SW 1271 (cell line): ENCODE results near the gene HOXA3.

ENCODE experiments used
- DNase-seq, 2 experiments: peaks; one replicate each; lab custom pipeline; 2025; lab: John Stamatoyannopoulos, UW

The HOXA3 gene

DNA sequence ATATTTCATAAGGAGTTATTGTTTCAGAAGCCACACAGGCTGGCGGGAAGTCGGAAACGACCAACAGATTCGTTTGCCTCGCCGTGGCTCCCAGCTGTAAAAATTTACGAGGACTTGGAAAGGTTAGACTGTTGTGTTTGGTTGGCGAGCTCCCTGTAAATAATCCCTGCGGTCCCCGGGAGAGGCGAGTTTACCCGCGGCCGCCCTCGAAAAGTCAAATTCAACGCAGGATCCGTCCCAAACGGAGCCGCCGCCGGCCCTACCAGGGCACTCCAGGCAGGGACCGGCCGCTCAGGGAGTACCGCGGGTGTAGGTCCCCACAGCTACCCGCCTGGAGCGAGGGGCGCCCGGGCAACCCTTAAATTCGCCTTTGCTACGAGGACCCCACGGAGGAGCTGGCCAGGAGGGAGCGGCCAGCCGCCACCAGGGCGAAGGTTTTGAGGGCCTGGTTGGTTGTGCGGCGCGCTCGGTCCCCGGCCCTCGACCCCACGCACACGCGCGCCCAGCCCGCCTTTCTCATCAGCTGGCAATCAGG is 13.7 kb upstream of the HOXA3 start:
- no peak for DNase-seq

DNA sequence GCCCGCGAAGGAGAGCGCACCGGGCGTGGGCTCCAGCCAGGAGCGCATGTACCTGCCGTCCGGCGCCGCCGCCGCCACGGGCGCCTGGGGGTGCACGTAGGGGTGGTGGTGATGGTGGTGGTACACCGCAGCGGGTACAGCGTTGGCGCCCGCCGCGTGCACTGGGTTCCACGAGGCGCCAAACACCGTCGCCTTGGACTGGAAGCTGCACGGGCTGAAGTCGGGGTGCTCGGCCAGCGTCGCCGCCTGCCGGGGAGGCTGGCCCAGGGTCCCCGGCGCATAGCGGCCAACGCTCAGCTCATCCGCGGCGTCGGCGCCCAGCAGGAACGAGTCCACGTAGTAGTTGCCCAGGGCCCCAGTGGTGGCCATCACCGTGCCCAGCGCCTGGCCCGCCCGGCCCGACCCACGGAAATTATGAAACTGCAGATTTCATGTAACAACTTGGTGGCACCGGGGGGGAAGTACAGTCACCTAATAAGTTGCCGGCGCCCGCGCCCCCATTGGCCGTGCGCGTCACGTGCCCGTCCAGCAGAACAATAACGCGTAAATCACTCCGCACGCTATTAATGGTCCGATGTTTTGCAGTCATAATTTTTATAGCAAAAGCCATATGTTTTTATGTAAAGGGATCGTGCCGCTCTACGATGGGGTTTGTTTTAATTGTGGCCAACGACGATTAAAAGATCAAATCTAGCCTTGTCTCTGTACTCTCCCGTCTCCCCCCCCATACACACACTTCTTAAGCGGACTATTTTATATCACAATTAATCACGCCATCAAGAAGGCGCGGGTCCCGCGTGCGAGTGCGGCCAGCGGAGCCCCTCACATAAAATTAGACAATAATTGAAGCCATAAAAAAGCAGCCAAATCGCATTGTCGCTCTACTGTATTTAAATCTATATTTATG is 13.0 kb upstream of the HOXA3 start, which contains the start of gene HOXA9:
Gene HOXA9 (minus strand): TSS at position 449 of the 907 bp plus-strand sequence. CDS start 80 bp downstream, at position 369.
- no peak for DNase-seq

DNA sequence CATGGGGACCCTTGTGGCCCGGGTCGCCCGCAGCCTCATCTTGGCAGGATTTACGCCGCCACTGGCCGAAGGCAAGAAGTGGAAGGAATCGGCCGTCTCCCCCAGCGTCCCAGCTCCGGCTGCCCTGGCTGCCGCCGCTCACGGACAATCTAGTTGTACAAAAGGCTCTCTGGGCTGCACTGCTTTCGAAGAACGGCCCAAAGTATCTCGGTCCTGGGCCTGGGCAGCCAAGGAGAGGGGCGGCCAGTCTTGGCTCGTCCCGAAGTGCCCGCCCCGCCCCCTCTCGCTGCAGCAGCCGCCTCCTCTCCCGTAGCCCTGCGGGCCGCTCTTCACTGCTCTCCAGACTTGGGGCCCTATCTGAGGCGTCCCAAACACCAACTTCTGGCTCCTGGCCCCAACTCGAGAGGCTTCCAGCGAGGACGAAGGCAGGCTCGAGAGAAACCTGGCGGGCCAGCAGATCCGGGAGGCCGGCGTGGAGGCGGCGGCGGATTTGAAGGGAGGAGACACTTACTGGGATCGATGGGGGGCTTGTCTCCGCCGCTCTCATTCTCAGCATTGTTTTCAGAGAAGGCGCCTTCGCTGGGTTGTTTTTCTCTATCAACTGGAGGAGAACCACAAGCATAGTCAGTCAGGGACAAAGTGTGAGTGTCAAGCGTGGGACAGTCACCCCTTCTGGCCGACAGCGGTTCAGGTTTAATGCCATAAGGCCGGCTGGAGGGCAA is 12.1 kb upstream of the HOXA3 start:
- DNase-seq, result no peak

DNA sequence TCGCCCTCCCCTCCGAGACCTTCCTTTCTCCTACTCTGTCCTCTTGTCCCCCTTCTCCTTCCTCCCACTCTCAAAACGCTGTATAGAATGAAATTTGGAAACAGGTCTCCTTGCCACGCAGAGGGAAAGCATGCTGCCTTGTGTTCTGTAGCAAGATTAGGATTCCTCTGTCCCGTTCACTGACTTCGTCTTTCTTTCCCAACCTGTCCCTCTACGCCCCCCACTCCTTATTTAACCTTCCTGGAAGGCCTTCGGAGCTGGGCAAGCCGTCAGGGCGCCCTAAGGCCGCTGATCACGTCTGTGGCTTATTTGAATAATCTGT is 11.6 kb upstream of the HOXA3 start:
- DNase-seq, result no peak

DNA sequence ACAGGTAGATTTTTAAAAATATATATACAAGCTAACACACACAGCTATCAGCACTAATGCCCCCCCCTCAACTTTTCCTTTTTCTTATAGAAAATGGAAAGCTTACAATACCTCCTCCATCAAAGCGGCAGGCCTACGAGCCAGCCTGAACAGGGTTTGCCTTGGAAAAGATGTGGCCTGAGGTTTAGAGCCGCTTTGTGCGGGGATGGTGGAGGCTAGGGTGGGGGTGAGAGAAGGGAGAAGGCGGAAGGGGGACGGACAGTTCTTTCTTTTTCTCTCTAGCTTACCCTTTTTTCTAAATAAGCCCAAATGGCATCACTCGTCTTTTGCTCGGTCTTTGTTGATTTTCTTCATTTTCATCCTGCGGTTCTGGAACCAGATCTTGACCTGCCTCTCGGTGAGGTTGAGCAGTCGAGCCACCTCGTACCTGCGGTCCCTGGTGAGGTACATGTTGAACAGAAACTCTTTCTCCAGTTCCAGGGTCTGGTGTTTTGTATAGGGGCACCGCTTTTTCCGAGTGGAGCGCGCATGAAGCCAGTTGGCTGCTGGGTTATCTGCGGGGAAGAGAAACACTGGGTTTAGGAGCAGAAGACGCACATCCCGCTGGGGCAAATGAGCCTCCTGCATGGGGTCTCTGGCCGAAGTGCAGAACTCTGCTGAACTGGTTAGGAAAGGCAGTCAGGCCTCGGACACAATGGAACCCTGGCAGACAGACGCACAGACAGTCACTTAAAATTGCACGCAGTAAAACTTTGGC is 11.1 kb upstream of the HOXA3 start:
- no peak for DNase-seq

DNA sequence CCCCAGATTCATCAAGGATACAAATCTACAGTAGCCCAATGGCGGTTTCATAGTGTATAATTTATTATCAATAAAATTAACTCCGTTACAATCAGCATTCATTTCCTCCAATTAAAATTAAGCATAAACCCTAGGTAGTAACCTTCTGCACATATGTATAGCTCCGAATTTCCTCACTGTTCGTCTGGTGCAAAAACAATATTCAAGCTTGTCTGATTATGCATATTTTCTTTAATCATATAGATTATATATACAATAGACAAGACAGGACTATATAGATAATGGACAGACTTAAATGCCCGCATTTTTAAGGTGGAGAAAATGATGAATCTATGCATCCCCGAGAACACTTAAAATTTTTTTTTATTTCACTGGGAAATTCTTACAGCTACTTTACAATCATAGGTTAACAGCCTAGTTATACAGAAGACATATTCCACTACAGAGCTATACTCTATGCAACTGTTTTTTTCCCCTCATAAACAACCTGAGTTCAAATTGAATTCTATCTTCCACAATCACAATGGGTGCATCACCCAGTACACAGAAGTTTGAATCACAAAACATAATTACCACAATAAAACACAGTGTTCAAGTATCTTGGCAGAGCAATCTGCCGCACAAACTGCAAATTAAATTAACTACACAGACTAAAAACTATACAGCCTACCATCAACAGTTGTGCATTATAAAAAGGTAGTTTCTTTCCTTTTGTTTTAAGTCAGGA is 10.3 kb upstream of the HOXA3 start:
- DNase-seq, result no peak

DNA sequence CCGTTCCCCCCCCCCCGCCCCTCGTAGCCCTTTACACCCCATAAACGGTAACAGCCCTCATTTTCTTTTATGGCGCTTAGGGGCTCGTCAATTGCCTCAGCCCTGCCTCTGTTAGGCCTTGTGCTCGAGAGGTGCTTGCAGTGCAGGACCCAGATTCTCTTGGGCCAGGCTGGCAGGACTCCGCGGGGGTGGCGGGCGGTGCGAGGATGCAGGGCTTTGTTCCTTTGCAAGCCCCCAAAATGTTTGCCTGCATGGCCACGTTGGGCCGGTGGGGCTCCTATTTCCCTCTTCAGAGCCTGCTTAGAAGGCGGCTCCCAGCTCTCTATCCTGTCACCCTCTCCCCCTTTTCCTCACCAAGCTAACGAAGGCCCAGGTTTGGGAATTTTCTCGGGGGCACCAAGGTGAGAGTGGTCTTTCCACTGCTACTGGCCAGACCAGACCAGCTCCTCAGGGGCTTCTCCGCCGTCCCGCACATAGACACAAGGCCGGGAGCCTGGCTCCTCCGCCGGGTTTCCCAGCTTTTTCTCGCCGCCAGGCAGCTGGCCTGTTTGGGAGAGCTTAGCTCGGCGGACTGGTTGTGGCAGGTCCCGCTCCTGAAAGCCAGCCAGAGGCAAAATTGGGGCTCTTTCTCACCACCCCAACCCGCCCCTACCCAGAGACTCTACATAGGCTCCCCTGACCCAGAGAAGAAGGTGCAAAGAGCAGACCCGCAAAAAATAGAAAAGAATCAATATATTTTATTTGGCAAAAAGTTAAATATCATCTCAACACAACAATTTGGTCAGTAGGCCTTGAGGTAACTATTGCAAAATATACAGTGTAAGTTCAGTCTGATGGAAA is 9.6 kb upstream of the HOXA3 start:
- no peak for DNase-seq

DNA sequence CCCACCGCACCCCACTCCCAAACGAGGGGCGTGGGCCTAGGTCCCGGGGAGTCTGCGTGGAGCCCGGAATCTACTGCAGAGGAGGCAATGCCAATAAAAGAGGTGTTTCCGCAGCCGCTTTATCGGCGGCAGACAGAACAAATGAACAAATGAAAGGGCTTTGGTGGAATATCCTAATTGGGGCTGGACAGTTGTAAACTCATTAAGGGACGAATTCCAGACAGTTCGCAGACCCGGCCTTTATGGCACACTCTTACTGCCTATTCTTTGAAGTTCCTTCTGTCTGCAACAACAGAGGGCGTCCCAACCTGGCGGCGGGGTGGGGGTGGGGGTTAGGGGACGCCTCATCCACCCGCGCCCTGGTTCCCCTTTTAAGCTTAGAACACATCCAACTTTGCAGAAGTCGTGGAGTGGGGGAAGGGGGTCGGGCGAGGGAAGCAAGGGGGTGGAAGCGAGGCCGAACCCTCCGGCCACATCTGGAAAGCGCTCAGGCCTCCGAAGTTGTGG is 8.9 kb upstream of the HOXA3 start:
- no peak for DNase-seq

DNA sequence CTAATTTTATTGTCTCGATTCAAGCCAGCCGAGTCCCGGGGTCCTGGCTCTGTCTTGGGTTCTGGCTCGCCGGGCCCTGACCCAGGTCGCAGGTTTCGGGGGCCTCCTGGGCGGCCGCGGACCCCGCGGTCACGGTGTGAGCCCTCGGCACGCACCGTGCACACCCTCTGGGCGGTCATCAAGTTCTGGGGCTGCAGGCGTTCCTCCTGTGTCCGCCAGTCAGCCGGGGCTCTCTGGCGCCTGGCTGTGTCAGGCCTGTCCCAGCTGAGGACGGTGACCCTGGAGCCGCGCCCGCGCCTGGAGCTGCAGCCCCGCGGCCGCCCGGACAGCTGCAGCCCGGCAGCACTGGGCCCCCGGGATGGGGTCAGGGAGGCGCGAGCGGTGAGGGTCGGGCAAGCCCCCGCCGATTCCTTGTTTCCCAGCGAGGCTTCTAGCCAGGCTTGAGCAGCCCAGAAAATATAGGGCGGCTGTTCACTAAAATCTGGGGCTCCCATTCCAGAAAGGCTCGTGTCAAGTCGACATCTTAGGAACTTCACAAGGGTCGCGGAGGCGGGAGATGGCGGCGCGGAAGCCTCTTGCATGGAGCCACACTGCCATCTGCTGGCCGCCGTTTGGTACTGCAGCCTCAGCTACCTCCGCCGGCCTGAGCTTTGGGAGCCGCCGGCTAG is 8.3 kb upstream of the HOXA3 start:
- DNase-seq, result peak; percentile 66 to 68

DNA sequence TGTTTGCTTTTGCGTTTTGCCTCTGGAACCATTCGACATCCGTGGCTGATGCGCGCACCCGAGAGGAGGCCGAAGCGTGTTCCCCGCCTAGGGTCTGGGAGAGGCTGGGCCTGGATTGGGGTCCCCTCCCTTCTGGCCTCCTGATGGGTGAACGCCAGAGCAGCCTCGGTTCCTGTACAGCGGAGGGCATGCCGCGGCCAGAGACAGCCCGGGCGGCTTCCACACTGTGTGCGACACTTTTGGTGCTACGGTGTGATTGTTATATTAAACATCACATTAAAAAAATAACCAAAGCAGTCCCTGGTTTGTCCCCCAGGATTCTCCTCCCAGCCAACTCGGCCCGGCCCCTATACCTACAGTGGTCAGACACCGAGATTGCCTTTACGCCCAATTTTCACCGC is 7.8 kb upstream of the HOXA3 start:
- DNase-seq, result no peak

DNA sequence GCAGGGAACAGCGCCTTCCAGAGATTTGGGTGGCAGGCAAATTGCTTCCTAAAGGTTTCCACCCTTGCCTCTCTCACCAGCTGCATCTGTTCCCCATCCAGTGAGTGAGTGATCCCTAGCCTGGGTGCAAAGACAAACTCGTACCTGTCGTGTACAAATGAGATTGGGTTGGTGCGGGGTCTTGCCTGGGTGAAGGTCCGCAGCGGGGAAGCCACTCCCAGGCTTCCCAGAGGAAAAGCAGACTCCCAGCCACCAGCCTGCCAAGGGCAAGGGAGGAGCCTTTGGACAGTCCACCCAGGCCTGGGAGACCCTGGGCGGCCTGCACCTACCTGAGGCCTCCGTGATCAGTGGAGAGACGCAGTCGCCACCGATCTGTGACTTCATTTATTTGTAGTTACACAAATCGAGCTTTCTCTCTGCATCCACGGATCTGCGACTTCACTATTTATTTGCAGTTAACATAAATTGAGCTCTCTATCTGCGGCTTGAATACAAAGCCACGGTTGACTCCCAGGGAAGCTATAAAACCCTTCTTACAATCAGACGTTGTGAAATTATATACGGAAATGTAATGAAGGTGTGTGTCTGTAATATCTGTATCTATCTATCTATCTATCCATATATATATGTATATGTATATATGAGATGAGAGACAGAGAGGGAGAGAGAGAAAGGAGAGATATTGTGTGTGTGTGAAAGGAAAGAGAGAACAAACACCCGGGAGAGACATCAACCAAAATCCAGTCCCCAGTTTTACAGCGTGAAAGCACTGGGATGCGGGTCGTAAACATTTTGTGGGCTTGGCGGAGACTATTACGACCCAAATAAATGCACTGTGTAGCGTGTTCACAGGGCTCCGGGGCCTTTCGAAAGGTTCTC is 7.1 kb upstream of the HOXA3 start:
- DNase-seq, result no peak

DNA sequence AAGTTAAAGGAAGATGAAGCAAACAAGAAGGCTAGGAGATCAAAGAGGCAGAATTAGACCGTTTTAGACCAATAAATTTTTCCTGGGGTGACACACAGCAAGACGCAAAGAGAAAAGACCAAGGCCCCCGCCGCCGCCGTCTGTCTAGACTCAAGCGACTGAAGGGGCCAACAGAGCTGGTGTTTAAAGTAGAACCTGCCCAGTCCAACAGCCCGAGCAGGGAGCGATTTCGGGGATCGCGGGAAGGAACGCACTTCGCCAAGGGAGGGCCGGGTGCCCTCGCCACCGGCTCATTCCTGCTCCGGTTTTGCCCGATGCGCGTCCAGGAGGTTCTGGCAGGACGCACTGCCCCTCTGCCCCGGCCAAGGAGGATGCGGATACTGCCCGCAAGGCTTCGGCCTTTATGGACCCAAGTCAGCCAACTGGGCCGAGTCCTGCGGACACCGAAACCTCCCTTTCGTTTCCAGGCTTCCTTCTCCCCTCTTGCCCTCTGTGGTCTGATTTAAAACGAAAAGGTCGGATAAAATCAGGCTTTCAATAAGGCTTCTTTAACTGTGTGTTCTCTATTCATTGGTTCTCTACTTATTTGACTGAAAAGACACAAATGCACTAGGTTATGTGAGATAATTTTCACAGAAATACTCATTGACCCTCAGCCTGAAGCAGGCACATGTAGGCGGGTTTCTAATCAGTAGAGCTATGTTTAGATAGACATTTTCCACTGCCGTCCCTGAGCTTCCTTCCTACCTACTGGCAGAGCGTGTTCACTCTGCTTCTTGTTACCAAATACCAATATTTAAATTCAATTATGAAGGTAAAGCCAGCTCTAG is 6.3 kb upstream of the HOXA3 start:
- DNase-seq, result no peak

DNA sequence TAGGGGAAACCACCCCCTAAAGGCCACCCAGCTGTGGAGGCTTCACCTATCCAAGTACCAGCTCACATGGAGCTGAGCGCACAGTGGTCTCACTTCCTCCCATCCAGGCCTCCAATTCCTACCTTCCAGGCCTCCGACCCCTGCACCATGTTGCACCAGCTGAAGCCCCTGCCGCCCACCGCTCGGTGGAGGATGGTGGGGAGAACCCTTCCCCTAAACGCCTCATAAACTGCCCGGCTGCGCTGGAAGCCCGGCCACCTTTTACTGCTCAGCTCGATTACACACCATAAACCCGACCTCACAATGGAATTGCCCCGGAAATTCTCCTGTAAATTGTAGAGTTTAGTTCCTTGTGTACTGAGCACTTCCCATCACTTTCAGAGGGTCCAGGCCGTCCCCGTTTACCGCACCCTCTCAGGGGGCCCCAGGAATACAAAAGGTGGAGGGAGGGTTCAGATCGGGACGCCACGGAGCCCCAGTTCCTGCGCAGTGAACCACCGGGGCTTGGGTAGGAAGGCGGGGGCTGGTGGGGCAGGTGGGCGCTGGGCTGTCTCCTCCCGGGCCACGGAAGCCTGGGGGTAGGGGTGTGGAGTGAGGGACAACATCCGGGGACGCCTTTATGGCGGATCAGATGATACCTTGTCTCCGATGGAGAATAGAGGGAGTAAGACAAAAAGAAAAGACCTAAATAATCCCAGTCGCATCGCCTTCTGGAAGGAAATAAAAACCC is 5.5 kb upstream of the HOXA3 start:
- no peak for DNase-seq

DNA sequence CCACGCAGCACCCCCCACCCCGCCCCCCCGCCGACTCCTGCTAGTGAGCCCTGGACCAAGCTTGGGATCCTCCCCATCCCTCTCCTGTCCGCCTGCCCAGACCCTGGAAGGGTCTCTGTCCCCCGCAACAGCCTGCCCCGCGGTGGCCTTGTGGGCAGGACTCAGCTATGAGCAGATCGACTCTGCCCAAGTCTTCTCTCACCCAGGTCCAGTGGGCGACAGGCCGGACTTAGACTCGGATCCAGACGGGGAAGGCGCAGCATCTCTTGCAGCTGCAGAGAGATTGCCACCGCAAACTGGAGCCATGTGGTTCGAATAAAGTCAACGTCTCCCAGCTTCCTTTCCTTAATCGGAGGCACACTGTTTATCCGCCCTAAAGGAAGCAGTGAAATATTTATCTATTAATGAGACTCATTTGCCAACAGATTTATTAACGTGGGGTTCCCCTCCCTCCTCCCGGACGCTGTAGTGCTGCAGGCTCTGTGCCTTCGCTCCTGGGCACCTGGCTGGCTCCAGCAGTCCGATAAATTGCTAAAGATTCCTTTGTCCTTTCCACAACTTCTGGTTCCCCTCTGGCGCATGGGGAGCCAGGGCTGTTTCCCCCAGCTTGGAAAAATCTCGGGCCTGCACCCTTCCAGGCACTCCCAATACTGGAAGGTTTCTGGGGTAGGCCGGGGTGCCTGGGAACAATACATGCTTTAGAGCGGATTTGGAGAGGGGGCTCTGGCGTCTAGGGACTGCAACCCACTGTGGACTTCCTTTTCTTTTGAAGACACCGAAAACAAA is 4.7 kb upstream of the HOXA3 start:
- no peak for DNase-seq

DNA sequence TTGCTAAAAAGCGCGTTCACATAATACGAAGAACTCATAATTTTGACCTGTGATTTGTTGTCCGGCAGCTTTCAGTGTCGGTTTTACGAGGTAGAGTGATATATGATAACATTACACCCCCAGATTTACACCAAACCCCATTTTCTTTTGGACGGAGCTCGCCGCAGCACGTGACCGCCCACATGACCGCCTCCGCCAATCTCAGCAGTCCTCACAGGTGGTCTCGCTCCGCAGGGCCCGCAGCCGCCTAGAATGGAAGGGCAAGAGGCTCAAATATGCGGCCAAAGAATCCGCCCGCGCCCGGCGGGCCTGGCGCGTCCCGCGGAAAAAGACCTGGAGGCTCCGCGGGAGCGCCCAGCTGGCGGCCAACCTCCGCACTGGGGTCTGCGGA is 4.1 kb upstream of the HOXA3 start, which contains the start of gene HOXA7:
Gene HOXA7 (minus strand): TSS at position 168 of the 391 bp plus-strand sequence. CDS start 130 bp downstream, at position 38.
- DNase-seq, result peak in 1 of 2 experiments; percentile 39

DNA sequence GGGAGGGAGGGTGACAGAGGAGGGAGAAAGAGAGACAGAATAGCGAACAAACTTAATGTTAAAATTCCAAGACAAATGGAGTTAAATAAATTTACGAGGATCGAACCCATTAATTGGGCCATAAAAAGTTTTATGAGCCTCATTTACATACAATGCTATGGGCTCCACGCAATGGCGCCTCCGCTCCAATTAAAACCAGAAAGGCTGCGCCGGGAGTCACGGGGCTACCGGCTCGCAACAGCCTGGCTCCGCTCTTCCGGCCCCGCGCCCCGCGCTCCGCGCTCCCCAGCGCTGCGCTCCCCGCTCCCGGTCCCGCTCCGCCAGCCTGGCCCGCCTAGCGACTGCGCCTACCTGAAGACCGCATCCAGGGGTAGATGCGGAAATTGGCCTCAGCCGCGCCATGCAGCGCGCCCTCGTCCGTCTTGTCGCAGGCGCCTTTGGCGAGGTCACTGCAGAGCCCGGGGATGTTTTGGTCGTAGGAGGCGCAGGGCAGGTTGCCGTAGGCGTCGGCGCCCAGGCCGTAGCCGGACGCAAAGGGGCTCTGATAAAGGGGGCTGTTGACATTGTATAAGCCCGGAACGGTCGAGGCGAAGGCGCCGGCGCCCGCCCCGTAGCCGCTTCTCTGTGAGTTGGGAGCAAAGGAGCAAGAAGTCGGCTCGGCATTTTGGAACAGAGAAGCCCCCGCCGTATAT is 3.6 kb upstream of the HOXA3 start:
- DNase-seq, result no peak
